Globus pallidus (tissue), 1 donor: ENCODE measurements around the gene CCDC167.

Experiments
- DNase-seq: peaks from one replicate; pipeline ENCODE4 v3.0.0-alpha.2; 2015; ENCODE audit warnings: low spot score

Gene CCDC167

DNA sequence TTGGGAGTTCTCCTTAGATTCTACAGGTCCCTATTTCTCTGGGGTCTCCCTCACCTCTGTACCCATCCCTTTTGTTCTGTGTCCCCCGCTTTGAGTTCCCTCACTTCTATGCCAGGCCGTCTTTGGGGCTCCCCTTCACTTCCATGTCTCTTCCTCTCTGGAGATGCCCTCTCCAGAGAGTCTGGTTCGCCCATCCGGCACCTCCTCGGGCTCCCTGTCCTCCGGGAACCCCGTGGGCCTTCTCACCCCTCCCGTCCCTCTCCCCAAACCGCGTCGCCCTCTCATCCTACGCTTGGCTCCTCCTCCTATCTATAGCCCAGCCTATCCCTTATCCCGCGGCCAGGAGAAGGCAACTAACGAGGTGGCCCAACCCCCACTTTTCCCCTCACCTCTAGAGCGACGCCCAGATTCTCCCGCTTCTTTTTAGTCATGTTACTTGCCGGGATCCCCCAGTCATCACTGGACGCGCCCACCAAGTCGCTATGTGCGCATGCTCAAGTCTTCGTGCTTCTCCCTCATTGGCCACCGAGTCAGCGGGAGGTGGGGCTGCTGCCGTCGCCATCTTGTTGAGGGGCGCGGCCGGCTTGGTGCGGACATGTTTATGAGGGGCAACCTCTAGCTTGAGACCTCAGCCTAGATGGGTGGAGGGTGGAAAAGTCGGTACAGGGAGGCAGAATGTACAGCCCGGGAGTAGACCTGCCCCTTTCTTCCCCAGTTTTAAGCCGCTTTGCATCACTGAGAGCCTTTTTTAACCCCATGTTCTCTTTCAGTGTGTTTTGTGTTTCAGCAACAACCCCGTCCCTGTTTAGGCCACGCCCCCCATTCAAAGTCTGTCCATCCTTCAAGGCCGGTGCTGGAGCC is at the start of gene CCDC167:
Gene CCDC167, minus strand, starts transcription at position 461 of the 861 bp plus-strand sequence. Its CDS starts 30 bp downstream, at position 431.
- DNase-seq: peak; percentile 91

DNA sequence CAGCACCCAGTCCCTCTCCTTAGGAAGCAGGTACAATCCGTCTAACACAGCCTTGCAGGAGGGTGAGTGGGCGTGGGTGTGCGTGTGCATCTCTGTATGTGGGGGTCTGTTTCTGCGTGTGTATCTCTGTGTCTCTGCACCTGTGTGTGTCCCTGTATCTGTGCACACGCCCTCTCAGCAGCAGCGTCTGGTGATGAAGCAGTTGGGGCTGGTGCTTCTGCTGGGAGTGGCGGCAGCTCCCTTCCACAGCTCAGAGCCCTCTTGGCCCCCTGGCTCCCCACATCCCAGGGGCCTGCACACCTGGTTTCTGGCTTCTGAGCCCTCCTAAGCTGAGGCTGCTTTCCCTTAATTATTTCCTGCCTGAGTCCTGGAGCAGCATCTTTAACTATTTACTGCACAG is 49.5 kb upstream of the CCDC167 start:
- no peak for DNase-seq

DNA sequence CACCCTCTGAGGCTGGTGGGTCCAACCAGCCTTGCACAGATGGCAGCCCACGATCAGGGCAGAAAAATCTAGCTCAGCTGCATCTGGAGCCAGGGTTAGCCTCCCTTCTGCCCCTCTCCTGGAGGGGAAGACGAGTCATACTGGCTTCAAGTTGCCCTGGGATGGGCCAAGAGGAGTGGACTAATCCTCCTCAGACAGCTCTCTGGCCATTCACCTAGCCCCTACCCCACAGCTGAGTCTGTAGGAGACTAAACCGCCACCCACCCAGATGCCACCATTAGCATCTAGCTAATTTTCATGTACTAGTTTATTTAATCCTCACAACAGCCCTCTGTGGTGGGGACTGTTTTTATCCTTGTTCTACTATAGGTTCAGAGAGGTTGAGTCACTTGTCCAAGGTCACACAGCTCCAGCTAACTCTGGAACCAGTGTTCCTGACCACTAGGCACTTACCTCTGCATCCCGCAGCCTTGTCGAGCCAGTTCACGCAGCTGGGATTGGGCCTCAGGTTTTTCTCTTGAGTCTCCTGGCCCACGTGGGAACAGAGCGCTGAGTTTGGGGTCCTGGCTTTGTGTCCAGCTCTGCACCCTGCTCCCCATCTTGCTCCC is 48.5 kb upstream of the CCDC167 start:
- DNase-seq: no peak

DNA sequence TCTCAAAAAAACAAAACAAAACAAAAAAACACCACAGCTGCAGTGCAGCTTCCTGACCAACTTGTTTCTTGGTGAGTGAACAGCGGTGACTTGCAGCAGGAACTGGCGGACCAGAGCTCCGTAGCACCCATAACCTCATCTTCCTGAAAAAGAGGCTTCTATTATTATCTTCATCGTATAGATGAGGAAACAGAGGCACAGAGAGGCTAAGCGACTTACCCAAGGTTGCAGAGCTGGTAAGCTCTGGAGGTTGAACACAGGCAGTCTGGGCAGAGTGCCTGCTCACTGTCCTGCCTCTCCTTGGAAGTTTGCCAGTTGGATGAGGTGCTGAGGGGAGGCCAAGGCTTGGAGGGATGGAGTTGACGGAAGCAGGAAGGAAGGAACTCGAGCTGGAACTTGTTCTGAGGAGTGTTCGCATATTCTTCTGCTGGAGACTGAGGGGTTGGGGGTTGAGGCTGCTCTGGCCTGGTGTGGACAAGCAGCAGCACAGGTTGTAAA is 47.9 kb upstream of the CCDC167 start:
- DNase-seq: no peak

DNA sequence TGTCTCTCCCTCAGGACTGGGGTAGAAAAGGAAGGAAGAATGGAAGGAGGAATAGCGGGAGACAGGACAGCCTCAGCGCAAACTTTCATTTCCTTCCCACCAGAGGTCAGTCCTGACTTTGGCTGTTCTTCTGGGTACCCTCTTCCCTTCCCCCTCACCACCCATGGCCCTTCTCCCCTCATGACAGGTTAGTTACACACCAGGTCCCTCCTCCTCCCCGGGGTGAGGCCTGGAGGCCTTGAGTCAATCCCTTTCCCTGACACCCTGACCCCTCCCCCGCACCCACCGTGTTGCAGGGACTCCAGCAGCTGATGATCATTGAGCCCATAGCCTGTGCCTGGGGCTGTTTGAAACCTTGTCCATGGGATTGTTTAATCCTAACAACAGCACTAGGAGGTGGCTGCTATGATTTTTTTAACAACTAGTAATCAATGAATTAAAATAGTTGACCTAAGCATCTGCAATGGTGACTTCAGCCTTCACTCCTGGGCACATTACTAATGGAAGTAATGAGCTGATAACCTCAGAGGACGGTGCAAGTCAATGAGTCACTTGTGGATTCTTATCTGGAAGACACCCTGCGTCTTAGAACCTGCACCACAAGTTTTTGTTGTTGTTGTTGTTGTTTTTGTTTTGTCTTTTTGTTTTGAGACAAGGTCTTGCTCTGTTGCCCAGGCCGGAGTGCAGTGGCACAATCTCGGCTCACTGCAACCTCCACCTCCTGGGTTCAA is 46.6 kb upstream of the CCDC167 start:
- DNase-seq: no peak

DNA sequence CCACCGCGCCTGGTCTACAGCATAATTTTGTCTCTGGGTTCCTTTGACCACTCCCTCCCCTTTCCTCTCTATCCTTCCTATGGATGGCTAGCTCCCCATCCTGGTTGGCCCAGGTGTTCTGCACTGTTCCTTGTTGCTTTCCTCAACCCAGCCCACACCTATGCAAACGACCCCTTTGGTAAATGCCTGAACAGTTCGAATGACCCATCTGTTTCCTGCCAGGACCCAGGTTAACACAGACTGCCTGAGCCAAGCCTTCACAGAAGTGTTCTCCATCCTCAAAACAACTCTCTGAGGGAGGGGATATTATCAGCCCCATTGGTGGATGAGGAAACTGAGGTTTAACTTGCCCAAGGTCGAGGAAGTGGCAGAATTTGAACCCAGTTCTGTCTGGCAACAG is 44.8 kb upstream of the CCDC167 start:
- no peak for DNase-seq

DNA sequence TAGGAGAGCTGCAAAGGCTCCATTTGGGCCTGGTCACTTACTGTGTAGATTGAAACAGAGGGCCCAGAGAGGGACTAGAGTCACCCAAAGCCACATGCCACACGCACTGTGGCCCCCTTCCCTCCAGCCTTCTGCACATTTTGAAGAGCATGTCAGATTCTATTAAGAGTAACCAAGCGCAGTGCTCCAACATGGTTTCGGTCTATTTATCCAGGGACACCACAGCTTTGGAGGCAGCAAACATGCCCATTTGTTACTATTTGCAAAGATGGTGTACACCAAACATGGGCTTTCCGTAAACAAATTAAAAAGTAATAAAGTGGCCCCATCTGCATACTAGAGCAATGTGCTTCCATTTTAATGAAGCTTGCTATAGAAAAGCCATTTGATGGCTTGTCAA is 43.7 kb upstream of the CCDC167 start:
- no peak for DNase-seq

DNA sequence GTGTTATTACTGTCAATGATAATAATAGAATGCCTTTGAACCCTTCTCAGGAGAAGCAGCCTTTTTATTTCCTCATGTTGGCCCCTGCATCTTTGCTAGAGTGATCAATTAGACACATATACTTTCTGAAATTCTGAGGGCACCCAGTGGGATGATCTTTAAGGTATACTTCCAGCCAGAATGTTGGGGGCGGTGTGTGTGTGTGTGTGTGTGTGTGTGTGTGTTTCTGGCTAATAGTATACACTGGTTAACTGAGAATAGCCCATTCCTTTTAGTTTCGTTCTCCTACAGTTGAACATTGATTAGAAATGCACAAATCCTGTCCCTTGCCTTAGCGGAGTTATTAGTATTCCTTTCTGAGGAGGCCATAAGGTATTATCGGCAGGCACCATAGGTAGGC is 41.7 kb upstream of the CCDC167 start:
- DNase-seq: no peak

DNA sequence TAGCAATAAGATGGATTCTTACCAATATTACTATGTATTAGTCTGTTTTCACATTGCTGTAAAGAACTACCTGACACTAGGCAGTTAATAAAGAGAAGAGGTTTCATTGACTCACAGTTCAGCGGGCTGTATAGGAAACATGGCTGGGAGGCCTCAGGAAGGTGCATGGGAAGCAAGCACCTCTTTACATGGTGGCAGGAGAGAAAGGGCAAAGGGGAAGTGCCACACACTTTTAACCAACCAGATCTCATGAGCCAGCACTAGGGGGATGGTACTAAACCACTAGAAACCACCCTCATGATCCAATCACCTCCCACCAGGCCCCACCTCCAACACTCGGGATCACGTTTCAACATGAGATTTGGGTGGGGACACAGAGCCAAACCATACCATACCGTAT is 40.7 kb upstream of the CCDC167 start:
- DNase-seq: no peak

DNA sequence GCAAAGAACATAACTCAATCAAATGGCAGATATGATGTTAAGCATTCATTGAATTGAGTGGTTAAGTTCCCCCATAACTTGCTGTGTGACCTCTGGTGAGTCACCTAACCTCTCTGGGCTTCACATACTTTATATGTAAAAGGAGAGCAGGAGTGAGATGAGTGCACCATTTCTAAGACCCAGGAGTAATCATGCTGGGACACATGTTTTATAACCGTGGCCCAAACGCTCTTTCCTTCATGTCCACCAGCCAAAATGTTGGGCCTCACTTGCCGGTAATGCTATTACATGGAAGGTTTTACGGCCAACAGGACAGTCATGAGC is 40.3 kb upstream of the CCDC167 start:
- no peak for DNase-seq

DNA sequence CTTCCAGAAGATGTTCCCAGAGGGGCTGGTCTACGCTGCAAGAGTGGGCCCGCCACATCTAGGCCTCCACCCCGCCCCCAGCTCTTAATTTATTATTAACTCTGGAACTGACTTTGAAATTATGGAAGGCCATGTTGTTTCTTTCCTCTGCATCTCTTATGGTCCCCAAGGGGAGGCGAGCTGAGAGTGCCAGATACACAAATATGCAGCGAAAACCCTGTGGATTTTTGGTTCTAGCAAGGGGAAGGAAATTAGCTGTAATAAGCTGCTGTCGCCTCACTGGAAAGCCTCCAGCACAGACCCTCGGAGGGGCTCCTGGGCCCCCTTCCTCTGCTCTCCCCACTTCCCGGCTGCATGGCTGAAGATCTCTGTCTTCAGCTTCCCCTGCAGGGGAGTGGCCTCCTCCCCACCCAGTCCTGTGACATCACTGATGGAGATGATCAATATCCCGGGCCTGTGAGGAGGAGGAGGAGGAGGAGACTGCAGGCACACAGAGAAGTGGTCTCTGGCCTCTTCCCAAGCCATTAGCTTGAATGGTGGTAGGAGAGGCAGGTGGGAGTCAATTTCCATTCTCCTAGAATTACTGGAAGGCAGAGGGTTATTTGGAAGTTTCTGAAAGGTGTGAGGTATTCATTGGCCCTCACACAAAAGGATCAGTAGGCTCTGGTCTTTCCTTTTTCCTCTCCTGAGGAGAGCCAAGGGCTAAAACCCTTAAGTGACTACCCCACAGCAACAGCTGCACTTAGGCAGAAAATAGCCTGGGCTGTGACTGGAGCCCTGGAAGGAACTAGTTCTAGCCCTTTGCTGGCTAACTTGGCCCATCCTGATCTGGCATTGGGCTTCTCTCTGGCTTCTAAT is 39.7 kb upstream of the CCDC167 start:
- DNase-seq: no peak

DNA sequence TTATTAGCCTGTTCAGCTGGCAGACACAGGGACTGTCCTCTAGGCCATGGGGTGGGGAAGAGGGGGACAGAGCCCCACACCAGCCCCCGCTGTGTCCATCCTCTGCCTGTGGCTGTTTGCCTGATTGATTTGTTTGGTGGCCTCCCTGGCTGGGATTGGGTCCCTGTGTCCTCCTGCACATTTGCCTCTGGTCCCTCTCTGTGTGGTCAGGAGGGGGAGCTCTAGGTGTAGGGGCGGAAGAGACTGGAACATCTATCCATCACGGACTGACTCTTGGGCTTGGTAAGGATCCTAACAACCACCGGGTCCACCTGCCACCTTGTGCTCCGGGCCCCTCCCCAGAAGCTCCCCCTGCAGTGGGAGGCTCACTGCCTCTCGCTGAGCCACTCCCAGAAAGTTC is 38.4 kb upstream of the CCDC167 start:
- DNase-seq: no peak

DNA sequence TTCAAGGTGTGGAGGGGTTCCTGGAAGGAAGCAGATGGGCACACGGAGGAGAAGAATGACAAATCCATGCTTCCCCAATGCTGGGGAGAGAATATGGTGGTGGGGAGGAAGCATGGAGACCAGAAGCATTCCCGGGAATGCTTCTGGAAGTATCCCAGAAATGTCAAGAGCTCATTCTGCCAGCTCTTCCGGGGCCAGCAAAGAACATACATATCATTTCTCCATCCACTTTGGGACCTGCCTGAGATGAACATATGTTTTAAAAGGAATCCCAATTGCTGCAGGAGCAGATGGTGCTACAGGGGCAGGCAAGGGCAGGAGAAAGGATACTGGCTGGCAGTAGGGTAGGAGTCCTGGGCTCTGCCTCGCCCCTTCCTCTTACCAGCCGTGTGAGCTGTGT is 37.9 kb upstream of the CCDC167 start:
- no peak for DNase-seq

DNA sequence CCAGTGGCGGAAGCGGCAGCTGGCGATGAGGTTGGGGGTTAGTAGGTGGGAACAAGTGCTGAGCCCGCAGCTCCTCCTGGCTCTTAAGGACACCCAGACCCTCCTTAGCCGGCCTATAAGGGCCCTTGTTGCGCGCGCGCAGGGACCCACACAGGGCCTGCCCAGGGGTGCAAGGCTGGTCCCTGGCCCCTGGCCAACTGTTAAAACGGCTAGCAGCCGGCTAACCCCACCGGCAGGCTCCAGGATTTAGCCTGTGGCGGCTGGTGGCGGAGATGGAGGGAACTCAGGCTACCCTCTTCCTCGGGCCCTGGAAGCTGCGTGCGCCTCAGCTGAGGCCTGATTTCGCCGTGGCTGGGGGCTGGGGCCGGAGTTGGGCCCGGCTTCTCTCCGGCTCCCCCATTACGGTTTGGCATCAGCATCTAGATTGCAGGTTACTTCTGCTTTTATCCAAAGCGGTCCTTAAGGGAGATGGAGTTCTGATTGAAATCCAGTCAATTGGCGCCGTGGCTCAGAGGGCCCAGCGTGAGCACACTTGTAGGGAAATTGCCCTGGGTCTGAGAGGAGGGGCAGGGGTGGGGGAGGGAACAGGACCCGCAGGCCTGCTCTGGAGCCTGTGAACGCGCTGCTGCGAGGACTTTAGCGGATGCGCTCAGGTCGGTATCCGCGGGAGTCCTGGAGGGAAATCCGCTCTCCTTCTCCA is 36.9 kb upstream of the CCDC167 start:
- no peak for DNase-seq

DNA sequence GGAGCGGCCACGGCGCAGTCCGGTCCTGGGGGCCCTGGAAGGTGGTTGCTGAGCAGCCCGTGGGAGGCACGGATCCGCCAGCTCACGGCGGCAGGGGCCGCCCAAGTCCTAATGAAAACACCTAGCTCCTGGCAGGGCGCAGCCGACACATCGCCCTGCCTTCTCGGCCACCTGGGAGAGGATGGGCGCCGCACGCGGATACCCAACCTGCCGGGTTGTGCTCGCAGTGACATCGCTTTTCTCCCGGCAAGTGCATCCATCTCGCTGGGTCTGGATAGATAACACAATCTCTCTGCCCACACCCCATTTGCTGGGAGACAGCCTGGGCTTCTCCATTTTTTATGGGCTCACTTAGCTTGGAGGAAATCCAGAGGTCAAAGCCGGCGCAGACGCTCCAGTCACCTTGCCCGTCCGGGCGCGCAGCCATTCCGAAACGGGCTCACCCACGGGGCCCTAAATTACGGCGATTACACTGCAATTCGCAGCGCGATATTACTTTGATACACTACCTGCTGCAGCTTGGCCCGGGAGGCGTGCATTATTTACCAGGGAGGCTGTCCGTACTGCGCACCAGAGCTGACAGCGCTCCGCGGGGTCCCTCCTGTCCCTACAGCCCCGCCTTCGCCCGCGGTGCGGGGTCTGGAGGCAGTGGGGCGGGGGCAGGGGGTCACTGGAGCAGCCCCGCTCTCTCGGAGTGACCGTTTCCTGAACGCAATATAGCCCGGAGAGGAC is 36.2 kb upstream of the CCDC167 start:
- DNase-seq: no peak

DNA sequence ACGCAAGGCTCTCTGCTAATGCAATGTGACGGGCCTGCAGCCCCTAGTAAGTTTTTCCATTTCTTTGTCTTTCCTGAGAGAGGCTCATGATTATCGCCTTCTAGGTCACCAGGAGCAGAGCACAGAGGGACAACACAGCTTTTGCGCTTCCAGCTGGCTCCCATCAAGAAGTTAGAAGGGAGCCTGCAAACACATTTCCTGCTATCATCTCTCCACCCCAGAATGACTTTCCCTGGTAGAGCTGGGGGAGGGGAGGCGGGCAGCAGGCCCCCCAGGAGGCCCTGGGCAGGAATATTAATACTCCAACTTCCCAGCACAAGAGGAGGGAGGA is 35.7 kb upstream of the CCDC167 start:
- no peak for DNase-seq

DNA sequence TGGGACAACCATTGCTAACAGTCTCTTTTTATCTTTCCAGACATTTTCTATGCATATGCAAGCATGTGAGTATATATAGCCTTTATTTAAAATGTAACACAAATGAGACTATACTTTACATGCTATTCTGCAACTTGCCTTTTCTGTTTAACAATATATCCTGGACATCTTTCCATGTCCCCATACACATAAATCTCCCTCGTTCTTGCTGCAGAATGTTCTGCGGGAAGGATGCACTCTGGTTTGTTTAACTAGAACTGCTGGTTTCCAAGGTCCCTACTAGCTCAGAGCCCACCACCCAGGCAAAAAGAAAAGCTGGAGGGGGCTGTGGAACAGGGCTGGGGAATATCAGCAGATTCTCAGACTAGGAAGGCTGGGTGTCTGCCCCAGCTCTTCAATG is 35.2 kb upstream of the CCDC167 start:
- DNase-seq: no peak

DNA sequence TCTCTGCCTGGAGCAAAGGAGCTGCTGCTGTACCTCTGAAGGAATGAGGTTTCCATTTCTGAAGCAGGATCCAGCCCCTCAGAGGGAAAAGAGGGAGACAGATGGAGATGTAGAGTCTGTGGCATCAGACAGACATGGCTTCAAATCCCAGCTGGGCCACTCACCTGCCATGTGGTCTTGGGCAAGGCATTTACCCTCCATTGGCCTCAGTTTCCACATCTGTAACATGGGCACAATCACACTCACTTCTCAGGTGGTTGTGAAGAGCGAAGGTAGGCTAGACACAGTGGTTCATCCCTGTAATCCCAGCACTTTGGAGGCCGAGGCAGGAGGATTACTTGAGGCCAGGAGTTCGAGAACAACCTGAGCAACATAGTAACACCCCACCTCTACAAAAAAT is 32.4 kb upstream of the CCDC167 start:
- no peak for DNase-seq

DNA sequence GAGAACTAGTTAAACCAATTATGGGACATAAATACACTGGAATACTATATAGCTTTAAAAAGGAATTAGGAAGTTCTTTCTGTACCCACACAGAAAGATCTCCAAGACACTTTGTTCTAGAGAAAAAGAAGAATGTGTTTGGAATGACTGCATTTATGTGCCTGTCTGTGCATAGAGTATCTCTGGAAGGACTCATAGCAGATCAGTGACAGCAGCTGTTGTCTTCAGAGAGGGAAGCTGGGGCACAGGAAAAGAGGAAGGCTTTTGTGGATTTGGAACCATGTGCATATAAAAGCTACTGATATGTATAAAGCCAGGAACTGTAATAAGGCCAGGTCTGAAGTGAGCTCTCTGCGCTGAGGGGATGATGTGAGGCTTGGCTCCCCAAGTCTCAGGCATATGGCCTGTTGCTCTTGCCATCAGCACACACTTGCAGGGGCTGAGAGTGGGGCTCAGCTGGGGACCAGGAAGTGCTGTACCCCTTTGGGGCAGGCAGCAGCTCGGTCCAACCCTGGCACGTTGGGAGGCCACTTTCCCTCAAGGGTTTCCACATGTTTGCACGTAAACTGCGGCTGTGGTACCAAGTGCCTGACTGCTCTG is 31.8 kb upstream of the CCDC167 start:
- no peak for DNase-seq

DNA sequence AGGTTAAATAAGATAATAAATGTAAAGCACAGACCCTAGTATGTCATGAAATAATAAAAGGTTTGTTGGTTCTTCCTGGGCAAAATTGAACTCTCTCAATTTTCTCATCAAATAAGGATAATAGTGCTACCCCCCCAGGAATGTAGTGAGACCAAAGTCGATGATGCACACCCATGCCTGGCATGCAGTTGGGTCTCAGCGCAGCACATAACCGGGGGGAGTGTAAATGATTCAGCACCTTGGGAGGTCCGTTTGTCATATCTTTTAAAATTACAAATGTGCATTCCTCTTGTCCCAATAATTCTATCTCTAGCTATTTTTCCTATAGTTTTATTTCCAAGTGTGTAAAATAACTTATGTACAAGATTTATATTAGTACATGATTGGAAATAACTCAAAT is 31.3 kb upstream of the CCDC167 start:
- no peak for DNase-seq

DNA sequence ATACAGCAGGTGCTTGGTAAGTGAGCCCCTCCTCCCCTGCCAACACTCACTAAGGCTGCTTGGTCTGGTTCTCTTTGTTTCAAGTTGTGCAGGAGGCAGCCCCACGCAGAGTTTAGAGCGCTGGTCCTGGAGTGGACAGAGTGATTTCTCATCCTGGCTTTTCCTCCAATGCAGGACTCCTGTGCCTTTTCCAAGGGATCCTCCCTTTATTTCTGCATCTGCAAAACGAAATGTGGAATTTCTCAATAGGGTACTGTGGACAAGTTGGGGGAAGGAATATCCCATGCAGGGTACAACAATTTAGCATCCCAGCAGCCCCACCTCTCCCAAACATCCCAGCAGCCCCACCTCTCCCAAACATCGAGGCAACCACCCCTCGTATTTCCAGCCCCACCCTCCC is 30.6 kb upstream of the CCDC167 start:
- DNase-seq: no peak
